Measurements from ENCODE around the gene RABEP1.
A peak's percentile ranks its signal among the peaks of the same experiment; 100 is the strongest.
"Not testable (repeated sequence)": the region's sequence is repeated elsewhere in the genome, so short reads cannot be mapped to it uniquely, and the experiment has no call there.

Gene RABEP1, protein sequence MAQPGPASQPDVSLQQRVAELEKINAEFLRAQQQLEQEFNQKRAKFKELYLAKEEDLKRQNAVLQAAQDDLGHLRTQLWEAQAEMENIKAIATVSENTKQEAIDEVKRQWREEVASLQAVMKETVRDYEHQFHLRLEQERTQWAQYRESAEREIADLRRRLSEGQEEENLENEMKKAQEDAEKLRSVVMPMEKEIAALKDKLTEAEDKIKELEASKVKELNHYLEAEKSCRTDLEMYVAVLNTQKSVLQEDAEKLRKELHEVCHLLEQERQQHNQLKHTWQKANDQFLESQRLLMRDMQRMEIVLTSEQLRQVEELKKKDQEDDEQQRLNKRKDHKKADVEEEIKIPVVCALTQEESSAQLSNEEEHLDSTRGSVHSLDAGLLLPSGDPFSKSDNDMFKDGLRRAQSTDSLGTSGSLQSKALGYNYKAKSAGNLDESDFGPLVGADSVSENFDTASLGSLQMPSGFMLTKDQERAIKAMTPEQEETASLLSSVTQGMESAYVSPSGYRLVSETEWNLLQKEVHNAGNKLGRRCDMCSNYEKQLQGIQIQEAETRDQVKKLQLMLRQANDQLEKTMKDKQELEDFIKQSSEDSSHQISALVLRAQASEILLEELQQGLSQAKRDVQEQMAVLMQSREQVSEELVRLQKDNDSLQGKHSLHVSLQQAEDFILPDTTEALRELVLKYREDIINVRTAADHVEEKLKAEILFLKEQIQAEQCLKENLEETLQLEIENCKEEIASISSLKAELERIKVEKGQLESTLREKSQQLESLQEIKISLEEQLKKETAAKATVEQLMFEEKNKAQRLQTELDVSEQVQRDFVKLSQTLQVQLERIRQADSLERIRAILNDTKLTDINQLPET

DNA sequence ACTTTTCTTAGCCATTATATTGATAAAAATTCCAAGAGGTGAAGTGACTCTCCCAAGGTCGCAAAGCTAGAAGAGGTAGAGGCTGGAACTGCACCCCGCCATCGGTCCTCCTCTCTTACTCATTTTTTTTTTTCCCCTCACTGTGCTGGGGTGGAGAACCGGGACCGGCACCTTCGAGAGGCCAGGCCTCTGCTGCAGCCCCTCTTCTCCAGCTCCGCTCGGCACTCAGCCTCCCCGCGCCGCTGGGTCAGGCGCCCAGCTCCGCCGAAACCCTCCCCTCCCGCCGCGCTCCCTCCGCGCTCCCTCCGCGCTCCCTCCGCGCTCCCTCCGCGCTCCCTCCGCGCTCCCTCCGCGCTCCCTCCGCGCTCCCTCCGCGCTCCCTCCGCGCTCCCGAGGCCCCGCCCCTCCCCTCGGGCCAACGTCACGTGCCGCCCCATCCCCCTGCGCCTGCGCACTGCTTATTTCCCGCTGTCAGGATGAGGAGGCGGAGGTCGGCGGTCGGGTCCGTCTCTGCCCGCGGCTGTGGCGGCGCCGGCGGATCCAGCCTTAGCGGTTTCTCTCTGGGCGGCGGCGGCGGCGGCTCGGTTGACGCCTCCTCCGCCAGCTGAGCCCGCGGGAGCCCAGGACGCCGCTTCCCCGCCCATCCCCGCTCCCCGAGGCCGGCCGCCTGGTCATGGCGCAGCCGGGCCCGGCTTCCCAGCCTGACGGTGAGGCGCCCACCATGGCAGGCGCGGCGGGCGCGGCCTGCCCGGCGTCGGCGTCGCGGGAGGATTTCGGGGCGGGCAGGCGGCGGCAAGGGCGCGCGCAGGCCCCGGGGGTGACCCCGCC is at the start of gene RABEP1:
Gene RABEP1 (plus strand): TSS at position 471 of the 828 bp plus-strand sequence. CDS start 203 bp downstream, at position 674.
- peak; percentile 92 to 94 for DNase-seq (ENCODE audit: low read depth in 2 of 2)

DNA sequence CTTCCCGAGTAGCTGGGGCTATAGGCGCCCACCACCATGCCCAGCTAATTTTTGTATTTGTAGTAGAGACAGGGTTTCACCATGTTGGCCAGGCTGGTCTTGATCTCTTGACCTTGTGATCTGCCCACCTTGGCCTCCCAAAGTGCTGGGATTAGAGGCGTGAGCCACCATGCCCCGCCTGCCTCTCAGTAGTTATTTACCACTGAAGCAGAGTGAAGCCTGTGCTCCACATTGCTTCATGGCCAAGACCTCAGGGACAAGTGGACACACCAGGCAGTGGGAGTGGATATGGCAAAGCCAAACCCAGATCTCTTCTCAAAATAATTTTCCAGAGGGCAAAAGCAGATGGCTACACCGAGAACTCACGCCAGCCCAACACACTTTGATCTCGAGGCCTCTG is 48.6 kb upstream of the RABEP1 start:
- DNase-seq (ENCODE audit: low read depth in 2 of 2) = not testable (repeated sequence)

DNA sequence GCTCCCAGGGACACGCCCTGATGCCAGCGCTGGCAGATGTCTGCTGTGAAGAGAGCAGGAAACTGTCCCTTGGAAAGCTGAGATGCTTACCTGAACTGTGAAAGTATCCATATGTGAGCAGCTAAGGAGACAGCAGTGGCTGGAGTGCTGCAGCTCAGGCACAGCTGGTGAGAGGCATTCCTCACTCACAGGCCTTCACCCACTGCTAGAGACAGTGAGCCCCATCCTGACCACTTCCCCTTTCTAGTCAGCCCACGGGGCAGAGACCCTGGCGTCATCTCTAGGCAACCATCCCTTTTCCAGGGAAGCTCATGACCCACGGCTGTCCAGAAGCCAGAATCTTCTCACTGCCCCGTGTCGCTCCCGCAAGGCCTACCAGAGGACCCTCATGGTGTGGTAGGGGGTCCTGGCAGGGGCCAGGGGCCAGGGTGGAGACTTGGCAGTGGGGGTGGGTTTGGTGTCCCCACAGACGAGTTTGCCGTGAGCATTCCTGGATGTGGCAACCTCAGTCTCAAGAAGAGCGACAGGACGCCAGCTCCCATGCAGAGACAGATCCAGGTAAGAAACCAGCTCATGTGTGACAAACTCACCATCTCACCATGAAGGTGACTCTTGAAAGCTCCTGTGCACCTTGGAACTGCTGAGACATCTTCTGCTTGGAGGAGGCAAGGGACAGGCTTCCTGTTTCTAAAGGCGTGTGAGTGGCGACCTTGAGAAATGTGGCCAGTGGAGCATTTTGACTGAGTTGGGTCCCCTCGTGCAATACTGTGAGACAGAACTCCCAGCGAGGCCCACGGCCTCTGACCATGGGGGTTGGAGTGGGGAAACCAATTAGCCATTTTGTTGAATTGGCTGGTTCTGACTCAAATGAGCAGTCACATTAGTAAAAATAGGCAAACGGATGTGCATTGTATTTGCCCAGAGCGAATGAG is 47.2 kb upstream of the RABEP1 start, which contains the start of gene SCIMP:
Gene SCIMP (minus strand): TSS at position 216 of the 932 bp plus-strand sequence. CDS start 105 bp downstream, at position 111.
- no peak for DNase-seq (ENCODE audit: low read depth in 2 of 2)

DNA sequence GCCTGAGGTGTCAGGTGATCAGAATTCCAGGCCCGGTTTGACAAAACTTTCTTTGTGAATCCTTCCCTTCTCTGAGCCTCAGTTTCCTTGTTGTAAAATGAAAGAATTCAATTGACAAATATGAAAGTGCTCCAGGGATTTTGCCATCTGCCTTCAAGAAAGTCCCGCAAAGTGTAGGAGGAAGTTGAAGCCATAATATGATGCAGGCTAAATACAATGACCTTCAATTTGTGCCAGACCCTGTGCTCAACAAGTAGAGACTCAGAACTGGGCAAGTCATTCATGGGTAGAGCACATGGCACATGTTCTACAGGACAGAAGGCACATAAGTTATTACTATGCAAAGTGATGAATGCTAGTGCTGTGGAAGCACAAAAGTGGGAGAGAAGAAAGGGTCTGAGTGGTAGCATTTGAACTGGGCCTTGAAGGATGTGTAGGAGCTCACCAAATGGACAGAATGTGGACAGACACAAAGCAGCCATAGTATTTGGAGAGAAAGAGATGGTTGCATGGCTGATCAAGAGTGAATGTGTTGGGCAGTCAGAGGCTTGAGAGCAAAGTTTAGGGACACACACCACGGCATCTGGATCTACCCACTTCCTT is 45.0 kb upstream of the RABEP1 start:
- no peak for DNase-seq (ENCODE audit: low read depth in 2 of 2)

DNA sequence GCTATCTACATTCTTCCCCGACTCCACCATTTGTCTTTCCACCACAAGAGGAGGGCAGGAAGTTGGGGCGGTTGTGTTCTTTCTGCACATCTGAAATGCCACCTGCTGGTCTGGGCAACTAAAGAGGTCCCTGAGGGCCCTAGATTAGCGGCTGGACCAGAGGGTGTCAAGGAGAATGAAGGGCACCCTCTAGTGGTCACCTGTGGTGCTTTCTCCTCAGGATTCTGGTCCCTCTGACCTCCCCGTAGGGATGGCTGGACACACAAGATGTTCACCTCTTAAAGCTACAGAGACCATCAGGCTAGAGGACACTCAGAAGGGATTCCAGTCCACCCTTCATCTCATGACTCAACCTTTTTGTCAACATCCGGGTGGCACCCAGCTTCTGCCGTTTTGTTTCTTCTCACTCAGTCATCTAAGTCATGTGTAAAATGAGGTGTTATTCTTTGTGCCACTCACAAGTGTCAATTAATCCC is 44.5 kb upstream of the RABEP1 start:
- peak; percentile 23 to 49 for DNase-seq (ENCODE audit: low read depth in 2 of 2)

DNA sequence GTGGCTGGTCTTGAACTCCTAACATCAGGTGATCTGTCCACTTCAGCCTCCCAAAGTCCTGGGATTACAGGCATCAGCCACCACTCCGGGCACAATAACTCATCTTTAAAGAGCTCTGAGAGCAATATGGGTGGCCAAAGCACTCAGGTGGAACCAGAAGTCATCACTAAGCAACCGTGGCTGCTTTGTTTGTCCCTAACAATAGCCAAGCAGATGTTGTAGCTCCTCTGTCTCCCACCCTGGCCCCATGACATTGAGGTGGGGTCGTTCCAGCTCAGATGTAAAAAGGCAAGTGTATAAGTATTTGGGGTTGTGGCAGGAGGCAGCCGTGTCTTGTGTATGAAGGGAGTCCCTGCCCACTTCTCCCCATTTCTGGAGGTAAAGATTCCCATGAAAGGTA is 43.8 kb upstream of the RABEP1 start:
- DNase-seq (ENCODE audit: low read depth in 2 of 2) = no peak

DNA sequence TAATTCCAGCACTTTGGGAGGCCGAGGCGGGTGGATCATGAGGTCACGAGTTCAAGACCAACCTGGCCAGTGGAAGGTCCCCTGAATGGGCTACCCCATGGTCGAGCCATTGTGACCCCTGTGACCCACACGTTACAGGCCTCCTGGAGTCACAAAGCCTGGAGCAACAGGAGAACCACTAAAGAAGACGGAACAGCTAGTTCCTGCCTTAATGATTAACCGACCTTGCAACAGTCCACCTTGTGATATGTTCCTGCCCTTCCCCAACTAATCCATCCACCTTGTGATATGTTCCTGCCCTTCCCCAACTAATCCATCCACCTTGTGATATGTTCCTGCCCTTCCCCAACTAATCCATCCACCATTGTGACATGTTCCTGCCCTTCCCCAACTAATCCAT is 42.3 kb upstream of the RABEP1 start:
- DNase-seq (ENCODE audit: low read depth in 2 of 2) = not testable (repeated sequence)

DNA sequence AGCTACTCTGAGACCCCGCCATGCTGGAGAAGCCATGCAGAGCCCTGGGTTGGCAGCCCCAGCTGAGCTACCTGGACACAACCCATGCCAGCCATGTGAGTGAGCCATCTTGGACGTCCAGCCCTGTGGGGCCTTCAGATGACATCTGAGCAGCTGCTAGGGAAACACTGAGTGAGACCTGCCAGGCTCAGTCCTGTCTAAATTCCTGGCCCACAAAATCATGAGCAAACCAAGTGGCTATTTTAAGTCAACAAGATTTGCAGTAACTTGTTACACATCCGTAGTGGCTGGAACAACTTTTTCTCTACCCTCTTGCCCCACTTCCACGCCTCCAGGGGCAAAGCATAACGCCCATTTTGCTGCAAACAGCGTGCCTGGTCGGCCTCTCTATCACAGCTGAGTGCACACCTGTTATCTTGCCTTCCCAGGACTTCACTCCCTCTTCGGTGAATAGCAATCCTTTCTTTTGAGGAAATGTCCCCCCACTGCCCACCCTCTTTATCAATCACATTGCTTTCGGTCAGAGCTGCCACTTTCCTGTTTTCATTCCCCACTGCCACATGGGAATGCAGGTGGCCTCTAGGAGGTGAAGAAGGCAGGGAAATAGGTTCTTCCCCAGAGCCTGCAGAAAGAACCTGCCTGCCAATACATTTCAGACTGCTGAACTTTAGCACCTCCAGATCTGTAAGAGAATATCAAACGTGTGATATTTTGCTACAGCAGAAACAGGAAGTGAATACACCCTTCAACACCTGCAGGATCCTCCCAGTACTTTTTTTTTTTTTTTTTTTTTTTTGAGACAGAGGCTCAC is 40.0 kb upstream of the RABEP1 start:
- no peak for DNase-seq (ENCODE audit: low read depth in 2 of 2)

DNA sequence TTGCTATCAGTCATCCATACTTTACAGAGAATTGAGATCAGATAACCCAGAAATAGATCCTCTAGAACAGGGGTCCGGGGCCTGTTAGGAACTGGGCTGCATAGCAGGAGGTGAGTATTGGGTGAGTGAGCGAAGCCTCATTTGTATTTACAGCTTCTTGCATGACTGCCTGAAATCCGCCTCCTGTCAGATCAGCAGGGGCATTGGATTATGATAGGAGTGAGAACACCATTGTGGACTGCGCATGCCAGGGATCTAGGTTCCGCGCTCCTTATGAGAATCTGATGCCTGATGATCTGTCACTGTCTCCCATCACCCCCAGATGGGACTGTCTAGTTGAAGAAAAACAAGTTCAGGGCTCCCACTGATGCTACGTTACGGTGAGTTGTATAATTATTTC is 34.5 kb upstream of the RABEP1 start:
- no peak for DNase-seq (ENCODE audit: low read depth in 2 of 2)

DNA sequence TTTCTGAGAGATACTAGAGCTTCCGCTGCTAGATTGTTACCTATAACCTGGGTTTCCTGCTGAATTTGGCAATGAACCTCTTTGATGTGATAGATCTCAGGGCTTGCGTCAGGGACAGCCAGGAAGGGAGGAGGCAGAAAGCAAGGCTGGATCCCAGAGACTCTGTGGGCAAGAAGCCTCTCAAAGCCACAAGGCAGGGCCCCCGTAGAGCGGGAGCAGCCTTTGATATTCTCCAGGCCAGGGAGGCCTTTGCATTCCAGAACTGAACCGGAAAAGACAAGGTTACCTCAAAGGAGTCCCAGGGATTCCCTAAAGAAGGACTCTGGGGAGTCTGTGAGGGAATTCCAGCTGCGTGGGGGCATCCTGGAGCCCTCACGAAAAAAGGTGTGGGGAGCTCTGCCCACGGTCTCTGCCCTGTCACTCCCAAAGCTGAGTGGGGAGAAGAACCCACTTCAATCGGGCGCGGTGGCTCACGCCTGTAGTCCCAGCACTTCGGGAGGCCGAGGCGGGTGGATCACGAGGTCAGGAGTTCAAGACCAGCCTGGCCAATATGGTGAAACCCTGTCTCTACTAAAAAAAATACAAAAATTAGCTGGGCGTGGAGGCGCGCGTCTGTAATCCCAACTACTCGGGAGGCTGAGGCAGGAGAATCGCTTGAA is 33.1 kb upstream of the RABEP1 start:
- DNase-seq (ENCODE audit: low read depth in 2 of 2) = no peak

DNA sequence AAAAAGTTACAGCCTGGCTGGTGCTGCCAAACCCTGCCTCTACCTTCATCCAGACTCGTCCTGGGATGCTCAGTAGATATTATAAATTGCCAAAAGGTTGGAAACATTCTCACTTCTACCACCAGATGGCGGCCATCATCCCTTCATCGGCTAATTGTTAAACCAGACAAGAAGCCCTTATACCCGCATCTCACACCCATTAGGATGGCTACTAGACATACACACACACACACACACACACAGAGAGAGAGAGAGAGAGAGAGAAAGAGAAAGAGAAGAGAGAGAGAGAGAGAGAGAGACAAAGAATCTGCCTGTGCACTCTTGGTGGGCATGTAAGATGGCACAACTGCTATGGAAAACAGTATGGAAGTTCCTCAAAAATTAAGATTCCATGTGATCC is 32.5 kb upstream of the RABEP1 start:
- DNase-seq (ENCODE audit: low read depth in 2 of 2) = peak; percentile 22 to 36

DNA sequence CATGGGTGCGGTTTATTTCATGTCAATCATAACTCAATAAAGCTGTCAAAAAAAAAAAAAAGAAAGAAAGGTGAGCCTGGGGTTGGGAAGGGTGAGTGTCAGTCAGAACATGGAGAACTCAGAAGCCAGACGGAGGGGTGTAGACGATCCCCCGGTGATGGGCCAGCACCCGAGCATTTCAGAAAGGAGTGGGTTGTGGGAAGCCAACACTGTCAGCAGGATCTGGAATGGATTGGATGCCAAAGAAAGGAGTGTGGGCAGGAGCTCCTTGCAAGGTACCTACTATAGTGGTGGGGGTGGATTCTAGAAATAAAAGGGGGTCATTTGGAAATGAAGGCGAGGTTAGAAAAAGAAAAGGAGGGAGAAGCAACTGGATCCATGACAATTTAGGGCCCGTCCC is 27.7 kb upstream of the RABEP1 start:
- no peak for DNase-seq (ENCODE audit: low read depth in 2 of 2)

DNA sequence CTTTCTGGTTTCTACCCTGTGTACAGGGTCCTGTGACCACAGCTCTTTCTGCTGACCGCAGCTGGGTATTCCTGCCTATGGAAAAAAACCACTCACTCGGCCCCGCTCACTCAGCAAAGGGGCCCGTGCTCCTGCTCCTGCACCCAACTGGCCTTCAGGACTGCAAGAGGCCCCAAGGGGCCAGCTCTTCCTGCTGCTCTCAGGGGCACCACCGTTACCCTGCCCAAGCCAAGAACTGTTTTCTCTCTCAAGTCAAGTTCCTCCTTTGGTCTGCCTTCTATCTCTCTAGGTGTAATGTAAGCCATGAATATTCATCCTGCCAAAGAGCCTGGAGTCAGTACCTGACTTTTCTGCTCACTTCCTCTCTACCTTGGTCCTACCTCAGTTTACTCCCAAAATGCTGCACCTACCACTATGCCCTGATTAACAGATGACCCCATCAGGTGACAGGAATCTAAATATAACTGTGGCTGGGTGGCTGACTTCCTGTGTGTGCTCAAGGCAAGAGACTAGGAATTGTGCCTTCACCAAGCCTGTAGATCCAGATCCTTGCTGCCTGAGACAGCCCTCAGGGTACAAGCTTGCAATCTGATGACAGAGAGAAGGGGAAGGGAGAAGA is 27.1 kb upstream of the RABEP1 start:
- DNase-seq (ENCODE audit: low read depth in 2 of 2) = no peak

DNA sequence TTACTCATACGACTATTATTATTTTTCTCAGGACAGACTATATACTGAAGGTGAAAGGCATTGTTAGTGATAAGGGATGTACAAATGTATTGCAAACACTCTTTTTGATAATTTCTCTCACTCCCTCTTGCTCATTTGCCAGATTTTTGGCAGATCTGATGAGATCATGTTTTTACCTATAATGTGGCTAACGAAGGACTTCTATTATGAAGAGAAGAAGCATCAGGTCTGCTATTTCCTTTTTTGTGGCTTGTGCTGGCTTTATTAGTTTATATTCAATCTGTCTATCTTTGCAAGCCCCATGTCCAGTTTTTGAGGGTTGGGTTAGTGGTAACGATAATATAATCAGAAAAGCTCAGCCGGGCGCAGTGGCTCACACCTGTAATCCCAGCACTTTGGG is 25.0 kb upstream of the RABEP1 start:
- no peak for DNase-seq (ENCODE audit: low read depth in 2 of 2)

DNA sequence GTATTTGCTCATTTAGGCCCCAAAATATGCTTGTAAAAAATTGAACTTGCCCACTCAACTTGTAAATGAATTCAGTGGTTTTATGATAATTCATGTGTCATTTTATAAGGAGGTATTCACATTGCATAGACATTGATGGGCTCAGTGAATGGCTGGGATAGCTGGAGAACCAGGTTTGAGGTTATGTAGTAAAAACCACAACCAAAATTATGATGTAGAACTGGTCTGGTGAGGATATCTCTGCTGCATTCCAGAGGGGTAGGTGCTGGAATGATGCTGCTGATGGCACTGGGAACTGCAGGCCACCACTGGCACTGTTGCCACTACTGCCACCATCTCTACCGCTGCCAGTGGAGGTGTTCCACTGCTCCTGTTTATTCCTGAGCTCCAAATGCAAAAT is 21.5 kb upstream of the RABEP1 start:
- DNase-seq (ENCODE audit: low read depth in 2 of 2) = no peak

DNA sequence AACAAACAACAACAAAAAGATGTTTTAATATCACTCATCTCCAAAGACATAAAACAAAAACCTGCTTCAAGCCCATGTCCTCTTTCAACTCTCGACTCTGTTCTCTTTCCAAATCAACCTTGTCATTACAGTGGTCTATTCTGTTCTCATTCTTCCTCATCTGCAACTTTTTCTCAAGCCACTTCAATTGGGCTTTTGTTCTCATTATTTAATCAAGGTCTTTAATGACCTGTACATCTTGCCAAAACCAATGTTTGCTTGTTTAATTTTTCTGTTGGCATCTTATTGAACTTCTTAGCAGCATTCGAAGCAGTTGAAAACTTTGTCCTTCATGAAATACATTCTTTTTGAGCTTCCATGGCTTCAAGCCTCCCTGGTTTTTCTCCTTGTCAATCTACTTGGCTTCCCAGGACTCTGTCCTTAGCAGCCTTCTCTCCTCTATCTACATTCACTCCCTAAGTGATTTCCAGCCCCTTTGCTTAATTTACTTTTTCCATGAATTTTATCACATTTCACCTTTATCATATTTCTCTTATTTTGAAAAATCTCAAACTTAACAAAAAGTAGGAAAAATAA is 19.6 kb upstream of the RABEP1 start:
- no peak for DNase-seq (ENCODE audit: low read depth in 2 of 2)

DNA sequence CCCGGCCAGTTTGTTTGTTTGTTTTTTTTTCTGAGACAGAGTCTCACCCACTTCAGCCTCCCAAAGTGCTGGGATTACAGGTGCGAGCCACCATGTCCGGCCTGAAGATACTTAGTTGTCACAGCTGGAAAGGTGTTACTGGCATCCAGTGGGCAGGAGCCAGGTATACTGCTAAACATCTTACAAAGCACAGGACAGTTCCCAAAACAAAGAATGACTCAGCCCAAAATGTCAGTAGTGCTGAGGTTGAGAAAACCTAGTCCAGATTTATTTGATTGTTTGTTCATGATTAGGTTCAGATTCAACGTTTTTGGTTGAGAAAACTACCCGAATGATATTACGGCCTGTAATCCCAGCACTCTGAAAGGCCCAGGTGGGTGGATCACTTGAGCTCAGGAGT is 18.6 kb upstream of the RABEP1 start:
- DNase-seq (ENCODE audit: low read depth in 2 of 2) = no peak

DNA sequence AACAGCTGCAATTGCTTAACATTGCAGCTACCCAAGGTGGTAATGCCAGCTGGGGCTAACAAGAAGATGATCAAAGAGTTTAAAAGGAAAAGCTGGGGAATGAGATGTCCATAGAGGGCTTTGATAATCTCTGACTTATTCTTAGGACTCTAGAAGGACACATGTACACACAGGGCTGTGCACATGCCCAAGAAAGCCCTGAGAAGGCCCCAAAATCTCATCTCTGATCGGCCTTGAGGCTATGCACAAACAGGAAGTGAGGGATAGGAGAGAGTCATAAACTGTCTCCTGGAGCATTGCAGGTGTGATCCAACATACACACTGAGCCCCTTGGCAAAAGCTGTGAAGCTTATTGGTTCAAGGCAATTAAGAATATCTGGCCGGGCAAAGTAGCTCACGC is 17.2 kb upstream of the RABEP1 start:
- no peak for DNase-seq (ENCODE audit: low read depth in 2 of 2)
